ENCODE measurements around the gene CLTA. TPM values are rescaled to one million over a fixed set of nuclear protein-coding genes. Genes with fewer than 3 reads are reported as not detected.
A peak's percentile ranks its signal among the peaks of the same experiment; 100 is the strongest.

Gene CLTA
- total RNA-seq, 2 experiments from 2014 or later = 150 to 171 TPM

DNA sequence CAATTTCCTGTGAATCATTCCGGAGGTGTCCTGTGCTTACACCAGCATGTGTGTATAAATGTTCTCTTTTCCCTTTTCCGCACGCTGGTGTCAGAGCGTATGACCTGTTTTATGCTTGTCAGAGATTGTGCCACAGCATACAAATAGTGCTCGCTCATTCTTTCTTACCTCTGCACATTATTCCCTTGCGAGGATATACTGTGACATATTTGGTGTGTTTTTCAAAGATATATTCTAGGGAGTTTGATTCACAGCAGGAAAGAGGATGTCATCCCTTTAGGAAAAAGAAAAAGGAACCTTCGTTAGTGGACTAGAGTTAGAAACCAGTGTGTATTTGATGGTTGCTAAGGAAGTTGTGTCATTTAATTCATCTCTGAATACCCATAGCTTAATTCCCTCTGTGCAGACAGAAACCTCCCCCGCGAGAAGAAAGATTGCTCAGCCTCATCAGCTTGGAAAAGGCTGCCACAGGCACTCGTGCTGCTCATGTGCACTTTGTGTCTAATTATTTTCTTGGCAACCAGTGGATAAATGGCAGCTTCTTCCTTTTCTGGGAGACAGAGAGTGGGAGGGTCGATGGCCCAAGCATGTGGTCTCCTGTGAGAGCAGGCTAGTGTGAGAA, 36.3 kb upstream of the CLTA start:
- TF ChIP-seq, protein P1, sequence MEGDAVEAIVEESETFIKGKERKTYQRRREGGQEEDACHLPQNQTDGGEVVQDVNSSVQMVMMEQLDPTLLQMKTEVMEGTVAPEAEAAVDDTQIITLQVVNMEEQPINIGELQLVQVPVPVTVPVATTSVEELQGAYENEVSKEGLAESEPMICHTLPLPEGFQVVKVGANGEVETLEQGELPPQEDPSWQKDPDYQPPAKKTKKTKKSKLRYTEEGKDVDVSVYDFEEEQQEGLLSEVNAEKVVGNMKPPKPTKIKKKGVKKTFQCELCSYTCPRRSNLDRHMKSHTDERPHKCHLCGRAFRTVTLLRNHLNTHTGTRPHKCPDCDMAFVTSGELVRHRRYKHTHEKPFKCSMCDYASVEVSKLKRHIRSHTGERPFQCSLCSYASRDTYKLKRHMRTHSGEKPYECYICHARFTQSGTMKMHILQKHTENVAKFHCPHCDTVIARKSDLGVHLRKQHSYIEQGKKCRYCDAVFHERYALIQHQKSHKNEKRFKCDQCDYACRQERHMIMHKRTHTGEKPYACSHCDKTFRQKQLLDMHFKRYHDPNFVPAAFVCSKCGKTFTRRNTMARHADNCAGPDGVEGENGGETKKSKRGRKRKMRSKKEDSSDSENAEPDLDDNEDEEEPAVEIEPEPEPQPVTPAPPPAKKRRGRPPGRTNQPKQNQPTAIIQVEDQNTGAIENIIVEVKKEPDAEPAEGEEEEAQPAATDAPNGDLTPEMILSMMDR (conservative IDR thresholded peaks at IDR 0.05; ENCODE audit: low read length) = no peak
- TF ChIP-seq EZH2phosphoT487 (IDR thresholded peaks at IDR 0.05; ENCODE audit: borderline replicate concordance, low read depth, low read length) = no peak
- intact Hi-C loops (cut with micrococcal nuclease; ENCODE audit: unreplicated experiment) = loop anchor here (1.0 to 5.0 kb wide), 2 partner anchors 12 to 52 kb away; no protein-coding TSS in a partner anchor
- peak overlapping the region; percentile 96 for H2AFZ ChIP-seq (ENCODE audit: low read length)
- H3K9me2 ChIP-seq (ENCODE audit: insufficient read depth, low read length) = no peaks in the 10 kb centered on the region
- H3K27ac ChIP-seq (ENCODE audit: low read depth, low read length, poor library complexity, severe bottlenecking) = peak overlapping the region; percentile 13
- no TSS peak for BruUV-seq (replicated peaks)
- no peaks in the 10 kb centered on the region for H3K36me3 ChIP-seq (ENCODE audit: insufficient read depth, low read length)
- H3K79me2 ChIP-seq (ENCODE audit: insufficient read depth, low read depth, low read length) = no peaks in the 10 kb centered on the region
- H3K4me1 ChIP-seq (ENCODE audit: insufficient read depth, low read length, poor library complexity, severe bottlenecking) = peaks cover 46% of the 10 kb centered on the region
- no peak for DNase-seq (ENCODE audit: low spot score)
- H4K20me1 ChIP-seq (ENCODE audit: insufficient read depth, low read length) = no peaks in the 10 kb centered on the region
- ChIA-PET POLR2A (interaction anchor here (1.0 to 1.6 kb wide), 4 partner anchors 9 to 51 kb away, joined by 3 to 4 read pairs (median 4); no protein-coding TSS in a partner anchor), CTCF (ENCODE audit: unreplicated experiment) (interaction anchor here (0.7 to 2.5 kb wide), 3 partner anchors 11 to 223 kb away, joined by 3 to 7 read pairs (median 6); no protein-coding TSS in a partner anchor)
- no peak overlapping the region for H3K4me3 ChIP-seq (ENCODE audit: low read depth, low read length, poor library complexity, severe bottlenecking)
- H3K4me2 ChIP-seq (ENCODE audit: low read length) = peak overlapping the region; percentile 30
- H3K9me3 ChIP-seq (ENCODE audit: low read length) = 0 out of 2 replicates have a peak, but pooled peaks cover 4% of the 10 kb centered on the region

DNA sequence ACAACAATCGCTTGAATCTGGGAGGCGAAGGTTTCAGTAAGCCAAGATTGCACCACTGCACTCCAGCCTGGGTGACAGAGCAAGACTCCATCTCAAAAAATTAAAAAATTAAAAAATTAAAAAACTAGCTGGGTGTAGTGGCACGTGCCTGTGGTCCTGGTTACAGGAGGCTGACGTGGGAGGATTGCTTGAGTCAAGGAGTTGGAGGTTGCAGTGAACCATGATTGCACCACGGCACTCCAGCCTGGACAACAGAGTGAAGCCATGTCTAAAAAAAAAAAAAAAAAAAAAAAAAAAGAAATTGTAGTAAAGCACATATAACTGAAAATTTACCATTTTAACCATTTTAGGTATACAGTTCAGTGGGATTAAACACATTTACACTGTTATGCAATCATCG, 34.6 kb upstream of the CLTA start:
- H3K4me1 ChIP-seq (ENCODE audit: insufficient read depth, low read length, poor library complexity, severe bottlenecking) = peaks cover 39% of the 10 kb centered on the region
- no peak overlapping the region for H3K27ac ChIP-seq (ENCODE audit: low read depth, low read length, poor library complexity, severe bottlenecking)
- TF ChIP-seq, protein P1 (conservative IDR thresholded peaks at IDR 0.05; ENCODE audit: low read length) = no peak
- no peak for TF ChIP-seq EZH2phosphoT487 (IDR thresholded peaks at IDR 0.05; ENCODE audit: borderline replicate concordance, low read depth, low read length)
- BruUV-seq (replicated peaks) = no TSS peak
- no peak overlapping the region for H3K4me2 ChIP-seq (ENCODE audit: low read length)
- H3K9me3 ChIP-seq (ENCODE audit: low read length) = 0 out of 2 replicates have a peak, but pooled peaks cover 4% of the 10 kb centered on the region
- H3K36me3 ChIP-seq (ENCODE audit: insufficient read depth, low read length) = no peaks in the 10 kb centered on the region
- intact Hi-C loops (cut with micrococcal nuclease; ENCODE audit: unreplicated experiment) = no loop called here
- no peaks in the 10 kb centered on the region for H3K9me2 ChIP-seq (ENCODE audit: insufficient read depth, low read length)
- POLR2A ChIA-PET = interaction anchor here (0.7 to 1.6 kb wide), 2 partner anchors 16 to 1208 kb away, joined by 3 read pairs; no protein-coding TSS in a partner anchor
- no peak overlapping the region for H3K4me3 ChIP-seq (ENCODE audit: low read depth, low read length, poor library complexity, severe bottlenecking)
- no peaks in the 10 kb centered on the region for H3K79me2 ChIP-seq (ENCODE audit: insufficient read depth, low read depth, low read length)
- CTCF ChIA-PET (ENCODE audit: unreplicated experiment) = no interaction called here
- H2AFZ ChIP-seq (ENCODE audit: low read length) = no peak overlapping the region
- no peak for DNase-seq (ENCODE audit: low spot score)
- H4K20me1 ChIP-seq (ENCODE audit: insufficient read depth, low read length) = no peaks in the 10 kb centered on the region

DNA sequence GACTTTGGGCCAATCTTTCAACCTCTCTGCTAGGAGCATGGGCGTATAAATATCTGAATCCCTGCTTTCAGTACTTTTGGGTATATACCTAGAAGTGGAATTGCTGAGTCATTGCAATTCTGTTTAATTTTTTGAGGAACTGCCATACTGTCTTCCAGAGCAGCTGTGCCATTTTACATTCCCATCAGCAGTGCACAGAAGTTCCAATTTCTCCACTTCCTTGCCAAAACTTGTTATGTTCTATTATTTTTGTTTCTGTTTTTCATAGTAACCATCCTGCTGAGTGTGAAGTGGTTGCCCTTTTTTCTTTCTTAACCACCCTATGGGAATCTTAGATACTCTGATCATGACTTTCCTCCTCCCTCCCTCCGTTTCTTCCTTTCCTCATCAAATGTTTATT, 32.6 kb upstream of the CLTA start:
- no peaks in the 10 kb centered on the region for H3K36me3 ChIP-seq (ENCODE audit: insufficient read depth, low read length)
- no peaks in the 10 kb centered on the region for H3K79me2 ChIP-seq (ENCODE audit: insufficient read depth, low read depth, low read length)
- CTCF ChIA-PET (ENCODE audit: unreplicated experiment) = no interaction called here
- H3K9me2 ChIP-seq (ENCODE audit: insufficient read depth, low read length) = no peaks in the 10 kb centered on the region
- no peak overlapping the region for H3K4me2 ChIP-seq (ENCODE audit: low read length)
- 0 out of 2 replicates have a peak, but pooled peaks cover 4% of the 10 kb centered on the region for H3K9me3 ChIP-seq (ENCODE audit: low read length)
- no peak overlapping the region for H3K27ac ChIP-seq (ENCODE audit: low read depth, low read length, poor library complexity, severe bottlenecking)
- intact Hi-C loops (cut with micrococcal nuclease; ENCODE audit: unreplicated experiment) = no loop called here
- POLR2A ChIA-PET = interaction anchor here (1.6 kb wide), 1 partner anchor 32 kb away, joined by 8 read pairs; the partner anchor contains the start of gene CLTA
- H3K4me1 ChIP-seq (ENCODE audit: insufficient read depth, low read length, poor library complexity, severe bottlenecking) = peaks cover 19% of the 10 kb centered on the region
- H4K20me1 ChIP-seq (ENCODE audit: insufficient read depth, low read length) = no peaks in the 10 kb centered on the region
- H3K4me3 ChIP-seq (ENCODE audit: low read depth, low read length, poor library complexity, severe bottlenecking) = no peak overlapping the region
- TF ChIP-seq, protein P1 (conservative IDR thresholded peaks at IDR 0.05; ENCODE audit: low read length) = no peak
- BruUV-seq (replicated peaks) = no TSS peak
- DNase-seq (ENCODE audit: low spot score) = no peak
- no peak overlapping the region for H2AFZ ChIP-seq (ENCODE audit: low read length)
